Measurements from ENCODE around the gene CNTNAP5. TPM values are rescaled to one million over a fixed set of nuclear protein-coding genes. Genes with fewer than 3 reads are reported as not detected.

Gene CNTNAP5
- total and polyA plus RNA-seq, 2 of the 4 experiments (the other 2 are of a cell fraction): not detected

DNA sequence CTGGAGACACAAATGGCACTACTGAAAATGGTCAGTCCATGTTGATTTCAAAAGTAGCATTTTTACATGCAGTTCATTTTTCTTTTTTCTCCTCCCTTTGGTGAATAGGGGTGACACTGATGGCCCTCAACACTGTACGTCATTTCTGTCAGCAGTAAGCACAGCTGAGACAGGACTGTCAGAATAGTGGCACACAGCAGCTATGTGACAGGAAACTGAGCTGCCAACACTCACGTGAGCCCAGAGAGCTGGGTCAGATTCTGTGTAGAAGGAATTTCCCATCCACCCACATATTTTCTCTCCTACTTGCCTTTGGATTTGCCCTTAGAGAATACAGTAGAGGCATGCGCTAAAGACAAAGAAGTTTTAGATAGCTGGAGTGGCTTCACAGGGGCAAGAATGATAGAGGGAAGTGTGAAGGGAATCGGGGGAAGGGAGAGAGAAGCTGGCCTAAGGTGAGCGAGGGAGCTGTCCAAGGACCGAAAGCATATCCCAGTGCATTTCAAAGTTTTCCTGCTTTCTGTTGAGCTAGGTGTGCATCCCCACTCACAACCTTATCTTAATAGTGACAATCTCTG, 476.6 kb downstream of the CNTNAP5 start:
- H3K27me3 ChIP-seq (ENCODE audit: control insufficient read depth, insufficient read depth, low read length): no peaks in the 10 kb centered on the region
- no peak overlapping the region for H3K14ac ChIP-seq (replicated peaks; ENCODE audit: low read depth, low read length)
- no peak overlapping the region for H3K9ac ChIP-seq (ENCODE audit: low read depth, low read length)
- TF ChIP-seq RFX5 (IDR thresholded peaks at IDR 0.05; ENCODE audit: low read depth, low read length) (no peak), CEBPB (IDR thresholded peaks at IDR 0.05; ENCODE audit: low read depth, low read length) (no peak), MAFK (IDR thresholded peaks at IDR 0.05; ENCODE audit: low read depth, low read length) (no peak), RAD21 (IDR thresholded peaks at IDR 0.05; ENCODE audit: low read length) (no peak), BHLHE40 (IDR thresholded peaks at IDR 0.05; ENCODE audit: low read depth, low read length) (no peak), POLR2A (IDR thresholded peaks at IDR 0.05; ENCODE audit: low read depth, low read length) (no peak), NFE2L2 (IDR thresholded peaks at IDR 0.05; ENCODE audit: low read depth, low read length) (no peak), MAZ (IDR thresholded peaks at IDR 0.05; ENCODE audit: borderline replicate concordance, low read depth, low read length) (no peak), SMC3 (IDR thresholded peaks at IDR 0.05; ENCODE audit: low read depth, low read length) (no peak), FOS (IDR thresholded peaks at IDR 0.05; ENCODE audit: low read depth, low read length) (no peak), CHD1 (IDR thresholded peaks at IDR 0.05; ENCODE audit: low read depth, low read length) (no peak), RCOR1 (IDR thresholded peaks at IDR 0.05; ENCODE audit: insufficient replicate concordance, low read length) (no peak), MXI1 (IDR thresholded peaks at IDR 0.05; ENCODE audit: borderline replicate concordance, low read depth, low read length) (no peak)
- TF ChIP-seq, protein P1, sequence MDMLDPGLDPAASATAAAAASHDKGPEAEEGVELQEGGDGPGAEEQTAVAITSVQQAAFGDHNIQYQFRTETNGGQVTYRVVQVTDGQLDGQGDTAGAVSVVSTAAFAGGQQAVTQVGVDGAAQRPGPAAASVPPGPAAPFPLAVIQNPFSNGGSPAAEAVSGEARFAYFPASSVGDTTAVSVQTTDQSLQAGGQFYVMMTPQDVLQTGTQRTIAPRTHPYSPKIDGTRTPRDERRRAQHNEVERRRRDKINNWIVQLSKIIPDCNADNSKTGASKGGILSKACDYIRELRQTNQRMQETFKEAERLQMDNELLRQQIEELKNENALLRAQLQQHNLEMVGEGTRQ (IDR thresholded peaks at IDR 0.05; ENCODE audit: low read depth, low read length): no peak
- TF ChIP-seq, protein P2, sequence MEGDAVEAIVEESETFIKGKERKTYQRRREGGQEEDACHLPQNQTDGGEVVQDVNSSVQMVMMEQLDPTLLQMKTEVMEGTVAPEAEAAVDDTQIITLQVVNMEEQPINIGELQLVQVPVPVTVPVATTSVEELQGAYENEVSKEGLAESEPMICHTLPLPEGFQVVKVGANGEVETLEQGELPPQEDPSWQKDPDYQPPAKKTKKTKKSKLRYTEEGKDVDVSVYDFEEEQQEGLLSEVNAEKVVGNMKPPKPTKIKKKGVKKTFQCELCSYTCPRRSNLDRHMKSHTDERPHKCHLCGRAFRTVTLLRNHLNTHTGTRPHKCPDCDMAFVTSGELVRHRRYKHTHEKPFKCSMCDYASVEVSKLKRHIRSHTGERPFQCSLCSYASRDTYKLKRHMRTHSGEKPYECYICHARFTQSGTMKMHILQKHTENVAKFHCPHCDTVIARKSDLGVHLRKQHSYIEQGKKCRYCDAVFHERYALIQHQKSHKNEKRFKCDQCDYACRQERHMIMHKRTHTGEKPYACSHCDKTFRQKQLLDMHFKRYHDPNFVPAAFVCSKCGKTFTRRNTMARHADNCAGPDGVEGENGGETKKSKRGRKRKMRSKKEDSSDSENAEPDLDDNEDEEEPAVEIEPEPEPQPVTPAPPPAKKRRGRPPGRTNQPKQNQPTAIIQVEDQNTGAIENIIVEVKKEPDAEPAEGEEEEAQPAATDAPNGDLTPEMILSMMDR (conservative IDR thresholded peaks at IDR 0.05; ENCODE audit: low read depth, low read length): no peak
- TF ChIP-seq, protein P3, sequence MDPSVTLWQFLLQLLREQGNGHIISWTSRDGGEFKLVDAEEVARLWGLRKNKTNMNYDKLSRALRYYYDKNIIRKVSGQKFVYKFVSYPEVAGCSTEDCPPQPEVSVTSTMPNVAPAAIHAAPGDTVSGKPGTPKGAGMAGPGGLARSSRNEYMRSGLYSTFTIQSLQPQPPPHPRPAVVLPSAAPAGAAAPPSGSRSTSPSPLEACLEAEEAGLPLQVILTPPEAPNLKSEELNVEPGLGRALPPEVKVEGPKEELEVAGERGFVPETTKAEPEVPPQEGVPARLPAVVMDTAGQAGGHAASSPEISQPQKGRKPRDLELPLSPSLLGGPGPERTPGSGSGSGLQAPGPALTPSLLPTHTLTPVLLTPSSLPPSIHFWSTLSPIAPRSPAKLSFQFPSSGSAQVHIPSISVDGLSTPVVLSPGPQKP (IDR thresholded peaks at IDR 0.05; ENCODE audit: borderline replicate concordance, low read depth, low read length): no peak
- H4K91ac ChIP-seq (ENCODE audit: insufficient read depth, low read depth, low read length): no peak overlapping the region
- no peaks in the 10 kb centered on the region for H3K9me1 ChIP-seq (ENCODE audit: insufficient read depth, low read length)
- H4K5ac ChIP-seq (ENCODE audit: low read depth, low read length): no peak overlapping the region
- no peak overlapping the region for H3K56ac ChIP-seq (ENCODE audit: extremely low read depth, insufficient read depth, low read length)
- H4K8ac ChIP-seq (ENCODE audit: low read depth in 2 of 2, low read length in 2 of 2): no peak overlapping the region
- no peak overlapping the region for H3K18ac ChIP-seq (ENCODE audit: low read depth, low read length)
- ATAC-seq (ENCODE audit: low read depth) (no peak), DNase-seq (no peak)
- H2BK20ac ChIP-seq (ENCODE audit: low read depth, low read length): no peak overlapping the region
- H2BK120ac ChIP-seq (ENCODE audit: low read depth, low read length): no peak overlapping the region
- H3K4me3 ChIP-seq (ENCODE audit: insufficient read depth, low read depth, low read length): no peak overlapping the region
- H3K4me1 ChIP-seq (ENCODE audit: control insufficient read depth, insufficient read depth, low read length): no peaks in the 10 kb centered on the region
- H3K36me3 ChIP-seq (ENCODE audit: control insufficient read depth, insufficient read depth, low read length): no peaks in the 10 kb centered on the region
- intact Hi-C loops (cut with micrococcal nuclease): no loop called here
- H2AK5ac ChIP-seq (ENCODE audit: low read depth, low read length): no peak overlapping the region
- no peak overlapping the region for H3K4ac ChIP-seq (ENCODE audit: low read depth, low read length)
- dilution Hi-C loops (cut with HindIII; ENCODE audit: low sequenced_read_pairs, unreplicated experiment): no loop called here
- ChIA-PET CTCF (no interaction called here), POLR2A (ENCODE audit: unreplicated experiment) (no interaction called here)
- H2BK15ac ChIP-seq (ENCODE audit: low read depth, low read length): no peak overlapping the region
- no peak overlapping the region for H3K23ac ChIP-seq (ENCODE audit: low read depth, low read length)
- no peak overlapping the region for H2AK9ac ChIP-seq (replicated peaks; ENCODE audit: low read depth, low read length, poor library complexity)
- H2BK5ac ChIP-seq (ENCODE audit: low read depth, low read length, poor library complexity, severe bottlenecking): no peak overlapping the region
- no peaks in the 10 kb centered on the region for H3K79me1 ChIP-seq (ENCODE audit: low read depth in 1 of 2, low read length in 2 of 2)
- H3K4me2 ChIP-seq (ENCODE audit: low read depth, low read length): no peak overlapping the region
- H3K27ac ChIP-seq (ENCODE audit: insufficient read depth, low read length): no peak overlapping the region
- peaks cover 4% of the 10 kb centered on the region for H3K9me3 ChIP-seq (ENCODE audit: control insufficient read depth, insufficient read depth, low read length)
- H2AFZ ChIP-seq (replicated peaks; ENCODE audit: low read length, poor library complexity): no peak overlapping the region
- in situ Hi-C loops (cut with MboI; ENCODE audit: low sequenced_read_pairs): no loop called here
- no peaks in the 10 kb centered on the region for H4K20me1 ChIP-seq (ENCODE audit: insufficient read depth, low read length)
- no CpG with 5 or more reads among the region's 6 CpGs for WGBS, 2 experiments (ENCODE audit: extremely low coverage in 2 of 2, insufficient read length in 1 of 2)
- BruUV-seq (replicated peaks): no TSS peak

Measured in IMR-90 (cell line).